SK-N-SH treated with all-trans-retinoic acid at 6 μM for 48 hours (cell line): ENCODE measurements around the gene DPP6.
"Not testable (repeated sequence)": the region's sequence is repeated elsewhere in the genome, so short reads cannot be mapped to it uniquely, and the experiment has no call there.

ENCODE experiments used
- ARNTL ChIP-seq: fragments of 450-650 bp; formaldehyde crosslinking; IDR thresholded peaks from 2 replicates; pipeline ENCODE4 v1.5.0; 2020; ENCODE audit warnings: low read depth, mild to moderate bottlenecking, moderate library complexity, borderline replicate concordance
- CREB5 ChIP-seq: fragments of 250-450 bp; sonication (Bioruptor Pico); IDR thresholded peaks from 2 replicates; pipeline ENCODE4 v1.5.1; 2020; ENCODE audit warnings: low read depth, mild to moderate bottlenecking, moderate library complexity
- GLIS3 ChIP-seq: fragments of 250-450 bp; sonication (Bioruptor Pico); IDR thresholded peaks from 2 replicates; pipeline ENCODE4 v1.5.0; 2020; ENCODE audit warnings: mild to moderate bottlenecking, moderate library complexity
- PATZ1 ChIP-seq: fragments of 250-450 bp; sonication (Bioruptor Pico); IDR thresholded peaks from 2 replicates; pipeline ENCODE4 v1.8.0; 2020; ENCODE audit warnings: mild to moderate bottlenecking, moderate library complexity, borderline replicate concordance
- RARB ChIP-seq: fragments of 250-450 bp; sonication (Bioruptor Pico); IDR thresholded peaks from 2 replicates; pipeline ENCODE4 v1.8.0; 2021; ENCODE audit warnings: mild to moderate bottlenecking, moderate library complexity
- SNAI2 ChIP-seq: fragments of 250-450 bp; sonication (Bioruptor Pico); IDR thresholded peaks from 2 replicates; pipeline ENCODE4 v1.5.0; 2020; ENCODE audit warnings: mild to moderate bottlenecking, moderate library complexity
- ZFP30 ChIP-seq: fragments of 450-650 bp; formaldehyde crosslinking; IDR thresholded peaks from 2 replicates; pipeline ENCODE4 v1.5.0; 2022; ENCODE audit warnings: mild to moderate bottlenecking, moderate library complexity
- ZNF70 ChIP-seq: fragments of 450-650 bp; formaldehyde crosslinking; IDR thresholded peaks from 2 replicates; pipeline ENCODE4 v1.5.0; 2020; ENCODE audit warnings: mild to moderate bottlenecking, moderate library complexity

- not testable (repeated sequence) for TF ChIP-seq ZFP30, ARNTL, PATZ1, SNAI2, CREB5, GLIS3, ZNF70, RARB (CRISPR knock-in tag)
These were observed 70.5 kb downstream of the DPP6 start for GRCh38 chr7:154122720-154123119.
